Right cardiac atrium (tissue), 5 donors: ENCODE results near the gene KHDC1. TPM values are rescaled to one million over a fixed set of nuclear protein-coding genes. Genes with fewer than 3 reads are reported as not detected.
"Not testable (repeated sequence)": the region's sequence is repeated elsewhere in the genome, so short reads cannot be mapped to it uniquely, and the experiment has no call there.

Experiments used
- ATAC-seq, 2 donors: fragments of 200-7000 bp; cut with Tn5 transposase; one replicate each; pipeline versions ENCODE4 v1.8.0 to v1.9.1; 2020; ENCODE audit warnings: moderate library complexity in 2 of 2, mild to moderate bottlenecking in 1 of 2
- DNase-seq, 3 donors: peaks; one replicate each; pipeline ENCODE4 v3.0.0-alpha.2; 2020
- H3K27ac ChIP-seq: one replicate; pipeline ENCODE4 v1.5.1; 2013; ENCODE audit warnings: mild to moderate bottlenecking, low read length, control low read depth, moderate library complexity
- H3K27me3 ChIP-seq: one replicate; pipeline ENCODE4 v1.6.1; 2013; ENCODE audit not compliant: control insufficient read depth, insufficient read depth
- H3K4me1 ChIP-seq: one replicate; pipeline ENCODE4 v1.6.1; 2013; ENCODE audit warnings: low read length; ENCODE audit not compliant: control insufficient read depth, insufficient read depth
- H3K4me3 ChIP-seq: one replicate; pipeline ENCODE4 v1.5.1; 2013; ENCODE audit warnings: low read length, control low read depth
- H3K9me3 ChIP-seq: one replicate; pipeline ENCODE4 v1.6.1; 2013; ENCODE audit warnings: low read length; ENCODE audit not compliant: control insufficient read depth
- WGBS: extraction: QIAGEN DNeasy Blood & Tissue Kit; methylation state at CpG from one replicate; pipeline ENCODE4 v1.1.7; 2013; 5-methylcytosine and 5-hydroxymethylcytosine counted together
- intact Hi-C, 4 donors: fragments of 100-400 bp; cut with DNase I; formaldehyde crosslinking; loops; one replicate each; pipeline versions ENCODE4 v1.11.0 to v1.14.0; 2022 to 2023
- polyA plus RNA-seq: library from polyadenylated mRNA; stranded (reverse); fragments of 200-250 nt; gene quantifications from one replicate; pipeline ENCODE4 v1.2.3, GENCODE V29; 2013
- total RNA-seq, 4 donors: library from RNA; stranded (reverse); fragmentation: NEBNext Ultra II Directional; extraction: Animal tissue kit (Norgen Biotek cat#: 25700); gene quantifications; one replicate each; pipeline ENCODE4 v1.2.1, GENCODE V29; 2021
- donor health status: healthy with polysubstance abuse.
- donor health status: DM: no; HTN: yes; CAD: no.
- donor health status: DM: no; HTN: no; CAD: no.
- donor health status: DM: no; HTN: yes; CAD: no; lungs with severe emphysema.
- donor health status: DM: yes; HTN: yes; CAD: no.

KHDC1 gene
- total and polyA plus RNA-seq, 5 donors, result 1.4 to 6.8 (median 4.2) TPM

DNA sequence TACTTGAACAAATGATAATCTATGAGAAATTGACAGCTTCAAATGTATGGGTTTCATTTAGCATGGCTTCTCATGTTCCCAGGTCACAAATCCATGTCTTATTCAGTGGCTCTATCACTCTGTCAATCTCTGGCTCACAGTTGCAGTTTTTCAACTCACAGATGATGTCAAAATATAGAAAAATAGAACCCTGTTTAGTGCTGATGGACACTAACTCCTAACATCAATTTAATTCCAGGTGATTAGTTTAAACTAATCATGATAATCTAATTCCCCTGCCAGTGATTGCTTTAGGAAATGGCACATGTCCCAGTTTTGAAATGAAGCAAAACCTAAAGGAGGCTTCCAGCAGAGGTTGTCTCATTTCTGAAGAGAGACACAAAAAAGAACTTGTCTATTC lies 13.0 kb downstream of the KHDC1 start:
- H3K27ac ChIP-seq, result no peak overlapping the region
- no peak overlapping the region for H3K4me3 ChIP-seq
- no peaks in the 10 kb centered on the region for H3K27me3 ChIP-seq
- H3K9me3 ChIP-seq, result no peaks in the 10 kb centered on the region
- ATAC-seq (no peak), DNase-seq (no peak)
- intact Hi-C loops, result no loop called here
- H3K4me1 ChIP-seq, result no peaks in the 10 kb centered on the region

DNA sequence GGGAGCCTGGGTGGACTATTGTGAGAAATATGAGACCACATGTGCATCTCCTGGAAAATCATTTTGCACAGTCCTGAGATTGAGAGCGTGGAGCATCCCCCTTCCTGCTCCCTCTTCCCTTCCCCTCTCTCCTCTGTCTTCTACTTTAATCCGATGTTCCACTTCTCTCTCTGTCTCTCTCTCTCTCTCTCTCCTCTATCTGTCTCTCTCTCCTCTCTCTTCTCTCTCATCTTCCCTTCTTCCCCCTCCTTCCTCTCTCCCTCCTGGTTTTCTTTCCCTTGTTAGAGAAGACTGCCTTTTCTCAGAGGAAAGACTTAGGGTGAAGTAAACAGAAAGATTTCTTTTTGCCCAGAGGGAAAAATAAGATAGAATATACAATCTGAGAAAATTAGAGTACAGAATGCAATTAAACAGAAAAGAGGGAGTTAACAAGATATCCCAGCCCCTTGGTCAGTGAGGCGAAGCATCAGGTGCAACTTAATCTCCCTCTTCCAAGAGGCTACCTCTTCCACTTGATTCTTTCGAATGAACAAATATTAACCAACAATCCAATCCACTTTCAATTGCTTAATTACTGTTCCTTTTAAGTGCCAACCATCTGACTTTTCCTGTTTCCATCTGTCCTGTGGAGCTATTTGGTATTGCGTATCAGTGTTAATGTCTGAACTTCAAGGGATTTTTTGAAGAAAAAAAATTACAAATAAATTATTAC lies 14.6 kb downstream of the KHDC1 start:
- intact Hi-C loops, result no loop called here
- Histone ChIP-seq H3K27me3 (no peaks in the 10 kb centered on the region), H3K9me3 (no peaks in the 10 kb centered on the region), H3K4me3 (no peak overlapping the region), H3K4me1 (no peaks in the 10 kb centered on the region), H3K27ac (no peak overlapping the region)
- WGBS, result 75% methylated on average over 5 of the region's 5 CpGs
- ATAC-seq, result no peak
- no peak for DNase-seq

DNA sequence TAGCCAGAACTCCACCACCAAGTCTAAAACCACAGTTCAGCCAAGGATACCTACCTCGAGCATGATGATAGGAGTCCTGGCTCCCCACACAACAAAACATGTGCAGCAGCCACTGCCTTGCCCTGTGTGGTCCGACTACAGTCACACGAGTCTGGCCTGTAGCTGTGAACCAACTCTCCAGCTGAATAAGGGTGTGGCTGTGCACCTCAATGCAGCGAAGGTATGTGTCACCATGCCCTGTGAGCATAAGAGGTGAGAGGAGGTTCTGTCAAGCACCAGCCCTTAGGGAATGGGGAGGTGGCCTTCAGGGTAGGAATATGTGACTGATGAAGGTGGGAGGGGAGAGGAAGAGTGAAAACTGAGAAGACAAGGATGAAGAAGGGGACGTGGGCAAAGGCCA lies 21.0 kb downstream of the KHDC1 start:
- WGBS, result 83% methylated on average over 5 of the region's 5 CpGs
- H3K4me1 ChIP-seq, result no peaks in the 10 kb centered on the region
- intact Hi-C loops, result no loop called here

DNA sequence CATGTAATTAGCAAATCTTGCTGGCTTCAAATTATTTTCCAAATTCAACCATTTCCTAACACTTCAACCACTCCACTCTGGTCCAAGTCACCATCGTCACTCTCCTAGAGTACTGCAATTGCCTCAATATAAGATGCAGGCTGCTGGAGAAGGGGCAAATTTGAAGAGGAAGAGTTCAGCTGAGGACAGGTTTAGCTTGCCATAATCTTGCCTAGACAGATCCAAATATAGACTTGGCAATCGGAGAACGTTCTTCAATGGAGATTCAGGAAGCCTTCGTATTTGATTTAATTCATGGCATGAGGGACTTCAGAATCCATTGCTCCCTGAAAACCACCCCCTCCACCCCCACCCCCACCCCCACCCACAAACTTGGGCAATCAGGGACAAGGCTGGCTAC lies 22.3 kb downstream of the KHDC1 start:
- no peak overlapping the region for H3K4me3 ChIP-seq
- intact Hi-C loops, result no loop called here
- DNase-seq (no peak), ATAC-seq (no peak)
- no peaks in the 10 kb centered on the region for H3K9me3 ChIP-seq
- no peak overlapping the region for H3K27ac ChIP-seq
- H3K4me1 ChIP-seq, result no peaks in the 10 kb centered on the region
- H3K27me3 ChIP-seq, result no peaks in the 10 kb centered on the region
- WGBS, result 46% methylated on average over 4 of the region's 4 CpGs

More for the DNA sequence above, 21.0 kb downstream of the KHDC1 start:
- no peak for ATAC-seq
- Histone ChIP-seq H3K27ac (no peak overlapping the region), H3K27me3 (no peaks in the 10 kb centered on the region), H3K4me3 (no peak overlapping the region), H3K9me3 (no peaks in the 10 kb centered on the region)
- no peak for DNase-seq

DNA sequence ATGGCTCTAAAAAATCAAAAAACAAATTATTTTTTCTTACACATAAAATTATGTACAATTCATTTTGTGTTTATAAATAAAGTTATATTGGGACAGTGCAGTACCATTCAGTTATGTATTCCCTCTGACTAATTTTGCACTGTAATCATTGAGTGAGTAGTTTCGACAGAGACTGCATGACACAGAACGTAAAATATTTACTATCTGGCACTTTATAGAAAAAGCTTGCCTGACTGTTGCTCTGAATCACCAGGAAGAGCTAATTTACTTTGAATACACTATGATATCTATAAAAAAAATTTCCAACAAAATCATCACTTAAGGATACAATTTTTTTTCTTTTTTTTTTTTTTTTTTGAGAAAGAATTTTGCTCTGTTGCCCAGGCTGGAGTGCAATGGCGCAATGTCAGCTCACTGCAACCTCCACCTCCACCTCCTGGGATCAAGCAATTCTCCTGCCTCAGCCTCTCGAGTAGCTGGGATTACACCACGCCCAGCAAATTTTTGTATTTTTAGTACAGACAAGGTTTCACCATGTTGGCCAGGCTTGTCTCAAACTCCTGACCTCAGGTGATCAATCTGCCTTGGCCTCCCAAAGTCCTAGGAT lies 26.7 kb downstream of the KHDC1 start:
- DNase-seq, result no peak
- Histone ChIP-seq H3K4me1 (no peaks in the 10 kb centered on the region), H3K4me3 (no peak overlapping the region), H3K27ac (no peak overlapping the region), H3K27me3 (no peaks in the 10 kb centered on the region), H3K9me3 (no peaks in the 10 kb centered on the region)
- intact Hi-C loops, result no loop called here
- no peak for ATAC-seq
- 87% methylated on average over 5 of the region's 5 CpGs for WGBS

DNA sequence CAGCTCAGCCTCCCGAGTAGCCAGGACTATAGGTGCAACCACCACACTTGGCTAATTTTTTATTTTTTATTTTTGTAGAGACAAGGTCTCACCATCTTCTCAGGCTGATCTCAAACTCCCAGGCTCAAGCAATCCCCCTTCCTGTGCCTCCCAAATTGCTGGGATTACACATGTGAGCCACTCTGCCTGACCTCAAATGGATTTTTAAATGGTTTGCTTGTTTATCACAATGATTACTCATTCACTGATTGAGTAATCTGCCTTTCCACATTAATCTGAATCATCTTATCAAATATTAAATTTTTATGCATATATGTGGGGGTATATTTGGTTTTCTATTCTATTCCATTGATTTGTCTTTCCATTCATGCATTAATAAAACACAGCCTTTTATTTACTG lies 28.3 kb downstream of the KHDC1 start:
- ATAC-seq, result no peak
- 84% methylated on average over 1 of the region's 1 CpG for WGBS
- Histone ChIP-seq H3K4me3 (no peak overlapping the region), H3K27ac (no peak overlapping the region), H3K27me3 (no peaks in the 10 kb centered on the region), H3K9me3 (no peaks in the 10 kb centered on the region), H3K4me1 (no peaks in the 10 kb centered on the region)
- intact Hi-C loops, result no loop called here
- DNase-seq, result no peak

DNA sequence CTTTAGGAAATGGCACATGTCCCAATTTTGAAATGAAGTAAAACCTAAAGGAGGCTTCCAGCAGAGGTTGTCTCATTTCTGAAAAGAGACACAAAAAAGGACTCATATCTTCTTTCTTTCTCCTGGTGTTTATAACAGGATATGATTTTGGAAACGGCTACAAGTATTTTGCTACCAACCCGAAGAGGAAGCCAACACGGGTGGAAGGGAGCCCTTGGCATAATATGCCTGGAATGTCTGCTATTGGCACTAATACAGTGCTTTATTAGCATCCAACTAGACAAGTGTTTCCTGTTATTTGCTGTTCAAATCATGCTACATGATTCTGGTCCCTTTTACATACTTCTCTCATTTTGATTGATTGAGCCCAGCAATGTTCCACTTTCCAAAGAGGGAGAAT lies 29.0 kb downstream of the KHDC1 start:
- DNase-seq, H3K9me3 ChIP-seq, ATAC-seq, H3K27ac ChIP-seq, H3K4me1 ChIP-seq, H3K27me3 ChIP-seq, intact Hi-C loops, H3K4me3 ChIP-seq: not testable (repeated sequence)
- WGBS, result 26% methylated on average over 3 of the region's 3 CpGs

DNA sequence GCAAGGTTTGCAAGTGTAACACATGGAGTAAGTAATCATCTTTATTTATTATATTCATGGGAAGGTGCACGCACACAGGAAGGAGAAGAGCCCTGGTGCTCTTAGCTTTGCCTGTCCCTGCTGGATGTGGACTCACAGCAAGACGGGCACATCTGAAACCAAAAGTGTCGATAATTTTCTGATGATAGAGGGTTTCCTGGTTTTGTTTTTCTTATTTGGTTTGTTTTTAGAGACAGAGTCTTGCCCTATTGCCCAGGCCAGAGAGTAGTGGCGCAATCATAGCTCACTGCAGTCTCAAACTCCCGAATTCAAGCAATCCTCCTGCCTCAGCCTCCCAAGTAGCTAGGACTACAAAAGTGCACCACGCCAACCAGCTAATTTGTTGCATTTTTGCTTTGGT lies 29.9 kb downstream of the KHDC1 start:
- no peaks in the 10 kb centered on the region for H3K4me1 ChIP-seq
- ATAC-seq (no peak), DNase-seq (no peak)
- intact Hi-C loops, result no loop called here
- H3K4me3 ChIP-seq, result no peak overlapping the region
- H3K27ac ChIP-seq, result no peak overlapping the region
- 86% methylated on average over 6 of the region's 6 CpGs for WGBS
- no peaks in the 10 kb centered on the region for H3K27me3 ChIP-seq
- H3K9me3 ChIP-seq, result no peaks in the 10 kb centered on the region

DNA sequence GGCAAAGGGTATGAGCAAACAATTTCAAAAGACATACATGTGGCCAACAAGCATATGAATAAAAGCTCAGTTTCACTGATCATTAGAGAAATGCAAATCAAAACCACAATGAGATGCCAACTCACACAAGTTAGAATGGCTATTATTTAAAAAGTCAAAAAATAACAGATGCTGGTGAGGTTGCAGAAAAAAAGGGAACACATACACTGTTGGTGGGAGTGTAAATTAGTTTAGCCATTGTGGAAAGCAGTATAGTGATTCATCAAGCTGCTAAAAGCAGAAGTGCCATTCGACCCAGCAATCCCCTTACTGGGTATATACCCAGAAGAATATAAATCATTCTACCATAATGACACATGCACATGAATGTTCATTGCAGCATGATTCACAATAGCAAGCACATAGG lies 31.0 kb downstream of the KHDC1 start:
- no peak for DNase-seq
- ATAC-seq, result no peak
- Histone ChIP-seq H3K4me3 (no peak overlapping the region), H3K27ac (no peak overlapping the region), H3K9me3 (no peaks in the 10 kb centered on the region), H3K27me3 (no peaks in the 10 kb centered on the region), H3K4me1 (no peaks in the 10 kb centered on the region)
- 63% methylated on average over 1 of the region's 1 CpG for WGBS
- intact Hi-C loops, result no loop called here

DNA sequence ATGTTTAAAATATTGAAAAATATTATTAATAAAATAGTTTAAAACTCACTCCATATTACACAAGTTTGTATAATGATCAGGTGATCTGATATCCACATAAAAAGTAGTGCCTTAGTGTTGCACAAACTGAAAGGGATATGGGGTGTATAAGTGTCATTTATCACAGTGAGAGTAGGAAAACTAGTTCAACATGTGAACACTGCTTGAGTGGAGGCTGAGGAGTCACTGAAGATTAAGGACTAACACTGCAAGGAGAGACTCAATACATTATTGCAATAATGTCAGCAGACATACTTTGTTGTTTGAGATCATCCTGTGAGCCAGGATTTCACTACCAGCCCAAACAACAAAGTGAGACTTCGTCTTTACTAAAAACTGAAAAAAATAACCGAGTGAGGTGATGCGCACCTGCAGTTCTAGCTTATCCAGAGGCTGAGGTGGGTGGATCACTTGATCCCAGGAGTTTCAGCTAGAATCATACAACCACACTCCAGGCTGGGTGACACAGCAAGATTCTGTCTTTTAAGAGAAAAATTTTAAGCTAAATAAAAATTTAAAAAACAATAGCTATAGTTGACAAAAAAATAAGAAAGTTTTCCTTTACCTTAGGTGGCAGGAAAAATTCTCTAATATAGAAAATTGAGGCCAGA lies 35.3 kb downstream of the KHDC1 start:
- Histone ChIP-seq H3K4me1 (no peaks in the 10 kb centered on the region), H3K27ac (no peak overlapping the region), H3K9me3 (no peaks in the 10 kb centered on the region), H3K4me3 (no peak overlapping the region), H3K27me3 (no peaks in the 10 kb centered on the region)
- intact Hi-C loops, result no loop called here
- WGBS, result 94% methylated on average over 3 of the region's 3 CpGs
- DNase-seq (no peak), ATAC-seq (no peak)

DNA sequence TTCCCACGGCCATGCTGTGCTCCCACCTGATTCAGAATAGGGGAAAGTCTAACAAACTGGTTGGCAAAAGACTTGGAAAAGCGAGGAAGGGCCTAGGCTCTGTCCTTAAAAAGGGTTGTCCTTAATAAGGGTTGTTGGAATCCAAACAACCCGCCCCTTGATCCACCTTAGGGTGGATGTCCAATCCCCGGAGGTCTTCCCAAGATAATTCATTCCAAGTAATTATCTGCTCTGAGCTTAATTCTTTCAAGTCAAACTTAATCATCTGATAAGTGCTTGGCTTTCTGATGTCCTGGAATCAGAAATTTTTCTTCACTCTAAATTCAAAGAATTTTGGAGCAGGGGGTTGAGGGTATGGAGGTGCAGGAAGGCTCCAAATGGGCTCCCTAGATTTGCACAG lies 37.6 kb downstream of the KHDC1 start, which contains the start of gene KHDC1L:
KHDC1L (minus strand) TSS at position 101 of the 400 bp plus-strand sequence; CDS start at position 13, 88 bp downstream.
- H3K27me3 ChIP-seq, result no peaks in the 10 kb centered on the region
- DNase-seq (no peak), ATAC-seq (no peak)
- H3K9me3 ChIP-seq, result no peaks in the 10 kb centered on the region
- no peak within 1 kb of the TSS for H3K4me3 ChIP-seq
- no peaks in the 10 kb centered on the region for H3K4me1 ChIP-seq
- WGBS, result 90% methylated on average over 4 of the region's 4 CpGs
- H3K27ac ChIP-seq, result no peak within 1 kb of the TSS
- intact Hi-C loops, result no loop called here
